HepG2 (cell line): Measurements from ENCODE around the gene HPDL. TPM values are rescaled to one million over a fixed set of nuclear protein-coding genes. Genes with fewer than 3 reads are reported as not detected.

Source experiments
- ATF3 ChIP-seq: sonication (generic); formaldehyde crosslinking; IDR thresholded peaks from 2 replicates; pipeline ENCODE4 v1.4.0; 2020; ENCODE audit warnings: missing genetic modification reagents
- CEBPZ ChIP-seq: IDR thresholded peaks from 2 replicates; pipeline ENCODE4 v1.6.1; 2012; ENCODE audit warnings: low read length, improper control_type of control experiment
- GMEB2 ChIP-seq: IDR thresholded peaks from 2 replicates; pipeline ENCODE4 v1.6.1; 2016; ENCODE audit warnings: missing biosample characterization, missing genetic modification reagents, low read depth
- GPBP1L1 ChIP-seq: sonication (generic); formaldehyde crosslinking; IDR thresholded peaks from 2 replicates; pipeline ENCODE4 v1.5.0; 2020; ENCODE audit warnings: mild to moderate bottlenecking, missing genetic modification reagents
- HMG20A ChIP-seq: IDR thresholded peaks from 2 replicates; pipeline ENCODE4 v1.6.1; 2016; ENCODE audit warnings: borderline replicate concordance
- MAFF ChIP-seq: IDR thresholded peaks from 2 replicates; pipeline ENCODE4 v1.6.1; 2011; ENCODE audit warnings: low read depth, low read length, improper control_type of control experiment
- MYC ChIP-seq: sonication (generic); formaldehyde crosslinking; IDR thresholded peaks from 2 replicates; pipeline ENCODE4 v1.9.0; 2021; ENCODE audit warnings: missing genetic modification reagents, borderline replicate concordance
- RFX1 ChIP-seq: fragments of 450-650 bp; IDR thresholded peaks from 2 replicates; pipeline ENCODE4 v1.6.1; 2017
- TBX3 ChIP-seq: fragments of 450-650 bp; IDR thresholded peaks from 2 replicates; pipeline ENCODE4 v1.6.1; 2017; ENCODE audit warnings: antibody characterized with exemption, mild to moderate bottlenecking, inconsistent platforms, borderline replicate concordance
- ZNF142 ChIP-seq: sonication (generic); formaldehyde crosslinking; IDR thresholded peaks from 2 replicates; pipeline ENCODE4 v1.4.0; 2020; ENCODE audit warnings: missing genetic modification reagents
- ZNF296 ChIP-seq: sonication (generic); formaldehyde crosslinking; conservative IDR thresholded peaks from 2 replicates; pipeline ENCODE4 v1.5.0; 2020; ENCODE audit warnings: mild to moderate bottlenecking, missing genetic modification reagents
- ZNF512 ChIP-seq: sonication (generic); formaldehyde crosslinking; IDR thresholded peaks from 2 replicates; pipeline ENCODE4 v1.4.0; 2020; ENCODE audit warnings: mild to moderate bottlenecking, missing genetic modification reagents
- polyA plus RNA-seq, 8 experiments: library from polyadenylated mRNA; depleted of rRNA in 3 of 8; stranded (reverse) in 7 of 8; unstranded in 1 of 8; fragments of >200 nt; fragmentation: Illumina TruSeq in 4 of 8; extraction: Trizol in 4 of 8; gene quantifications; 2 replicates each; pipeline versions ENCODE4 v1.2.1 to v1.2.3, GENCODE V29; 2011 to 2016; ENCODE audit warnings: low read depth in 4 of 8, missing spikeins in 1 of 8, mixed read lengths in 1 of 8; ENCODE audit not compliant: insufficient read depth in 1 of 8
- total RNA-seq, 5 experiments: library from RNA; depleted of rRNA; stranded (reverse); fragments of >200 nt; fragmentation: Illumina TruSeq; extraction: Trizol; gene quantifications; 2 replicates each; pipeline ENCODE4 v1.2.3, GENCODE V29; 2016; ENCODE audit warnings: low read depth in 1 of 5

HPDL gene
- total and polyA plus RNA-seq, 2 of the 13 experiments (the other 11 are each of a cell fraction or from before 2014, with no cell fraction given), result not detected

GRCh38 chr1:45303520-45304310 lies 23.0 kb upstream of the HPDL start (continued):
- TF ChIP-seq ZNF142 (CRISPR knock-in tag) (0 out of 2 replicates have a peak, but pooled peaks have one; percentile 61), GPBP1L1 (CRISPR knock-in tag) (no peak), ATF3 (CRISPR knock-in tag) (peak; percentile 74), HMG20A (CRISPR knock-in tag) (no peak), CEBPZ (no peak), MYC (peak; percentile 92), GMEB2 (CRISPR knock-in tag) (no peak), ZNF512 (CRISPR knock-in tag) (no peak), TBX3 (no peak), MAFF (no peak), RFX1 (no peak), ZNF296 (CRISPR knock-in tag) (peak; percentile 70; the same call in 1 of the 2 replicates)
